Choroid plexus epithelial cell (primary cell): ENCODE data around the gene MAN1B1.
A peak's percentile ranks its signal among the peaks of the same experiment; 100 is the strongest.

Experiments
- DNase-seq: peaks from one replicate; pipeline ENCODE4 v3.0.0-alpha.2; 2010; ENCODE audit warnings: low read depth
- H3K4me3 ChIP-seq: 2 replicates; pipeline ENCODE4 v1.5.1; 2011; ENCODE audit warnings: low read depth, mild to moderate bottlenecking, control low read depth, low read length, moderate library complexity
- CTCF ChIP-seq: conservative IDR thresholded peaks from 2 replicates; pipeline ENCODE4 v1.5.1; 2011; ENCODE audit warnings: low read depth, mild to moderate bottlenecking, control low read depth, inconsistent platforms, low read length, moderate library complexity

Gene MAN1B1

GRCh38 chr9:137048655-137049543 lies 37.9 kb upstream of the MAN1B1 start:
- DNase-seq: no peak
- H3K4me3 ChIP-seq: no peak overlapping the region
- no peak for TF ChIP-seq CTCF

GRCh38 chr9:137049544-137050449 lies 37.0 kb upstream of the MAN1B1 start:
- peak; percentile 67 for TF ChIP-seq CTCF
- no peak overlapping the region for H3K4me3 ChIP-seq
- peak; percentile 59 for DNase-seq

GRCh38 chr9:137050570-137050969 lies 36.2 kb upstream of the MAN1B1 start:
- no peak for TF ChIP-seq CTCF
- no peak for DNase-seq
- H3K4me3 ChIP-seq: no peak overlapping the region

GRCh38 chr9:137051145-137051724 lies 35.5 kb upstream of the MAN1B1 start:
- no peak for DNase-seq
- no peak for TF ChIP-seq CTCF
- no peak overlapping the region for H3K4me3 ChIP-seq

GRCh38 chr9:137052293-137052692 lies 34.5 kb upstream of the MAN1B1 start:
- no peak for DNase-seq
- TF ChIP-seq CTCF: no peak
- no peak overlapping the region for H3K4me3 ChIP-seq

- no peak overlapping the region for H3K4me3 ChIP-seq
- DNase-seq: no peak
- TF ChIP-seq CTCF: no peak
These were observed 33.5 kb upstream of the MAN1B1 start for GRCh38 chr9:137052998-137053943.
